Keratinocyte (primary cell): ENCODE results near the gene LDAH. TPM values are rescaled to one million over a fixed set of nuclear protein-coding genes. Genes with fewer than 3 reads are reported as not detected.
"Not testable (repeated sequence)": the region's sequence is repeated elsewhere in the genome, so short reads cannot be mapped to it uniquely, and the experiment has no call there.

Source experiments
- DNase-seq: peaks from one replicate; pipeline ENCODE4 v3.0.0-alpha.2; 2011; ENCODE audit warnings: low read depth, missing footprints, low spot score
- FAIRE-seq: peaks from 2 replicates; lab custom pipeline; 2011; peaks lifted over from hg19 to GRCh38; lab: Jason Lieb, UNC
- H2AFZ ChIP-seq: 2 replicates; pipeline ENCODE4 v1.6.0; 2012; ENCODE audit warnings: low read length, control low read depth, inconsistent platforms; ENCODE audit not compliant: control insufficient read depth
- H3K27ac ChIP-seq: 2 replicates; pipeline ENCODE4 v1.5.1; 2011; ENCODE audit warnings: low read length; ENCODE audit not compliant: control insufficient read depth, insufficient read depth
- H3K27me3 ChIP-seq: 3 replicates; pipeline ENCODE4 v1.6.0; 2011; ENCODE audit warnings: low read length; ENCODE audit not compliant: control insufficient read depth, insufficient read depth; ENCODE audit errors: extremely low read depth
- H3K36me3 ChIP-seq, 2 experiments: 2 replicates in 1 of 2; 3 replicates in 1 of 2; pipeline ENCODE4 v1.5.1; 2011; ENCODE audit warnings: low read length in 2 of 2, mild to moderate bottlenecking in 1 of 2; ENCODE audit not compliant: control insufficient read depth in 2 of 2, insufficient read depth in 2 of 2; ENCODE audit errors: extremely low read depth in 1 of 2
- H3K4me1 ChIP-seq: 3 replicates; pipeline ENCODE4 v1.5.1; 2011; ENCODE audit warnings: low read length; ENCODE audit not compliant: control insufficient read depth, insufficient read depth; ENCODE audit errors: extremely low read depth
- H3K4me2 ChIP-seq: 3 replicates; pipeline ENCODE4 v1.6.0; 2011; ENCODE audit warnings: low read depth, low read length; ENCODE audit not compliant: control insufficient read depth, insufficient read depth; ENCODE audit errors: extremely low read depth
- H3K4me3 ChIP-seq, 3 experiments: fragments of 200-600 bp in 1 of 3; sonication (generic) in 1 of 3; 2 replicates in 2 of 3; 3 replicates in 1 of 3; pipeline ENCODE4 v1.5.1; 2011 to 2016; ENCODE audit warnings: low read length in 3 of 3, mild to moderate bottlenecking in 3 of 3, control low read depth in 2 of 3, inconsistent platforms in 1 of 3, low read depth in 1 of 3, mixed read lengths in 1 of 3, mixed run types in 1 of 3, moderate library complexity in 1 of 3; ENCODE audit not compliant: control insufficient read depth in 2 of 3, insufficient read depth in 2 of 3; ENCODE audit errors: extremely low read depth in 1 of 3
- H3K79me2 ChIP-seq: 2 replicates; pipeline ENCODE4 v1.6.0; 2012; ENCODE audit warnings: low read length; ENCODE audit not compliant: control insufficient read depth, insufficient read depth
- H3K9ac ChIP-seq: 3 replicates; pipeline ENCODE4 v1.6.0; 2011; ENCODE audit warnings: low read length; ENCODE audit not compliant: control insufficient read depth, insufficient read depth; ENCODE audit errors: extremely low read depth
- H3K9me1 ChIP-seq: 3 replicates; pipeline ENCODE4 v1.6.0; 2011; ENCODE audit warnings: low read length; ENCODE audit not compliant: control insufficient read depth, insufficient read depth; ENCODE audit errors: extremely low read depth
- H3K9me3 ChIP-seq: 2 replicates; pipeline ENCODE4 v1.5.1; 2012; ENCODE audit warnings: low read depth, low read length; ENCODE audit not compliant: control insufficient read depth
- H4K20me1 ChIP-seq: 3 replicates; pipeline ENCODE4 v1.6.0; 2011; ENCODE audit warnings: low read length; ENCODE audit not compliant: control insufficient read depth, insufficient read depth; ENCODE audit errors: extremely low read depth
- CTCF ChIP-seq, 3 experiments: IDR thresholded peaks in 1 of 3; conservative IDR thresholded peaks in 1 of 3; optimal IDR thresholded peaks in 1 of 3; 2 replicates in 2 of 3; 3 replicates in 1 of 3; pipeline versions ENCODE3 to v1.5.1; 2011; ENCODE audit warnings: low read length in 3 of 3, mild to moderate bottlenecking in 3 of 3, moderate library complexity in 2 of 3, control low read depth in 1 of 3, inconsistent platforms in 1 of 3; ENCODE audit not compliant: insufficient read depth in 2 of 3; ENCODE audit errors: extremely low read depth in 1 of 3
- EZH2 ChIP-seq: IDR thresholded peaks from one replicate; pipeline ENCODE4 v1.6.1; 2012; ENCODE audit warnings: inconsistent platforms, mild to moderate bottlenecking, low read length, moderate library complexity
- dilution Hi-C: fragments of 300-500 bp; cut with MboI; formaldehyde crosslinking; loops from one replicate; pipeline ENCODE4 v1.7.0; 2020; ENCODE audit warnings: low sequenced_read_pairs; ENCODE audit not compliant: extremely low pct_ligation_motif_present
- polyA plus RNA-seq, 5 experiments: library from polyadenylated mRNA; depleted of rRNA in 3 of 5; stranded (reverse) in 3 of 5; stranded (forward) in 1 of 5; unstranded in 1 of 5; fragments of >200 nt; gene quantifications; 1 replicate in 1 of 5; 2 replicates in 3 of 5; 3 replicates in 1 of 5; pipeline versions ENCODE4 v1.2.1 to v1.2.3, GENCODE V29; 2011 to 2012; ENCODE audit warnings: missing spikeins in 2 of 5, low read depth in 1 of 5, low replicate concordance in 1 of 5

LDAH gene
- polyA plus RNA-seq, 1 donor (not counting 4 experiments of a cell fraction or from before 2014, with no cell fraction given): 22.7 TPM

GRCh38 chr2:20717641-20718040 lies 105.3 kb downstream of the LDAH start:
- H3K4me3 ChIP-seq: no peak overlapping the region
- no peaks in the 10 kb centered on the region for H3K36me3 ChIP-seq
- H3K9me3 ChIP-seq: no peaks in the 10 kb centered on the region
- FAIRE-seq: no peak
- dilution Hi-C loops: no loop called here
- H3K27ac ChIP-seq: no peak overlapping the region
- no peak overlapping the region for H2AFZ ChIP-seq
- H3K4me1 ChIP-seq: no peaks in the 10 kb centered on the region
- H4K20me1 ChIP-seq: no peaks in the 10 kb centered on the region
- no peak for DNase-seq
- H3K9ac ChIP-seq: no peak overlapping the region
- no peaks in the 10 kb centered on the region for H3K79me2 ChIP-seq
- H3K4me2 ChIP-seq: no peak overlapping the region
- no peaks in the 10 kb centered on the region for H3K27me3 ChIP-seq
- H3K9me1 ChIP-seq: no peaks in the 10 kb centered on the region
- no peak for TF ChIP-seq EZH2
- no peak for TF ChIP-seq CTCF (optimal IDR thresholded peaks at IDR 0.05 in 1 of 3, IDR thresholded peaks at IDR 0.05 in 1 of 3, conservative IDR thresholded peaks at IDR 0.05 in 1 of 3; ENCODE audit: extremely low read depth in 1 of 3, insufficient read depth in 2 of 3, low read length in 3 of 3)

- H3K9me3 ChIP-seq, H3K27ac ChIP-seq, H3K4me1 ChIP-seq, H3K79me2 ChIP-seq, H3K36me3 ChIP-seq, H4K20me1 ChIP-seq, H2AFZ ChIP-seq, H3K4me2 ChIP-seq, H3K9ac ChIP-seq, dilution Hi-C loops, DNase-seq, H3K4me3 ChIP-seq, H3K27me3 ChIP-seq, H3K9me1 ChIP-seq, FAIRE-seq: not testable (repeated sequence)
These were observed 106.7 kb downstream of the LDAH start for GRCh38 chr2:20716164-20716563.

GRCh38 chr2:20714412-20714811 lies 108.5 kb downstream of the LDAH start:
- dilution Hi-C loops, H3K27ac ChIP-seq, H3K9me3 ChIP-seq, H3K4me3 ChIP-seq, H3K4me2 ChIP-seq, H2AFZ ChIP-seq, DNase-seq, H3K9ac ChIP-seq, H3K36me3 ChIP-seq, H4K20me1 ChIP-seq, H3K9me1 ChIP-seq, H3K4me1 ChIP-seq, H3K79me2 ChIP-seq, H3K27me3 ChIP-seq, FAIRE-seq: not testable (repeated sequence)

GRCh38 chr2:20713585-20713984 lies 109.3 kb downstream of the LDAH start:
- H3K4me2 ChIP-seq, H3K4me1 ChIP-seq, H3K27ac ChIP-seq, DNase-seq, H2AFZ ChIP-seq, H3K9ac ChIP-seq, H3K9me3 ChIP-seq, H3K36me3 ChIP-seq, H3K79me2 ChIP-seq, H3K27me3 ChIP-seq, H4K20me1 ChIP-seq, FAIRE-seq, dilution Hi-C loops, H3K9me1 ChIP-seq, H3K4me3 ChIP-seq: not testable (repeated sequence)
